ENCODE data around the gene NPM1. TPM values are rescaled to one million over a fixed set of nuclear protein-coding genes. Genes with fewer than 3 reads are reported as not detected.

NPM1 gene
- total and polyA plus RNA-seq, 7 donors = 452 to 2,554 (median 635) TPM

- Histone ChIP-seq H3K4me3 (no peak overlapping the region), H3K9me3 (no peaks in the 10 kb centered on the region), H3K27me3 (ENCODE audit: insufficient read depth in 3 of 3, low read length in 2 of 3) (peaks cover 0 to 5% (median 4%) of the 10 kb centered on the region in 3 donors), H3K36me3 (ENCODE audit: insufficient read depth in 1 of 2, low read depth in 1 of 2) (no peaks in the 10 kb centered on the region), H3K27ac (no peak overlapping the region), H3K4me1 (no peaks in the 10 kb centered on the region)
- ATAC-seq = no peak
- DNase-seq = no peak
- intact Hi-C loops (cut with DNase I) = no loop called here
- WGBS, 3 donors = 73 to 78% (median 75%) methylated on average over 3 of the region's 3 CpGs
- TF ChIP-seq CTCF (IDR thresholded peaks at IDR 0.05) = no peak
These were observed 23.8 kb upstream of the NPM1 start for GRCh38 chr5:171363846-171364245.

- ATAC-seq (no peak), DNase-seq (no peak)
- Histone ChIP-seq H3K27ac (no peak overlapping the region), H3K4me1 (no peaks in the 10 kb centered on the region), H3K9me3 (no peaks in the 10 kb centered on the region), H3K4me3 (no peak overlapping the region), H3K36me3 (ENCODE audit: insufficient read depth in 1 of 2, low read depth in 1 of 2) (no peaks in the 10 kb centered on the region), H3K27me3 (ENCODE audit: insufficient read depth in 3 of 3, low read length in 2 of 3) (peaks cover 0 to 5% (median 4%) of the 10 kb centered on the region in 3 donors)
- no peak for TF ChIP-seq CTCF (IDR thresholded peaks at IDR 0.05)
- intact Hi-C loops (cut with DNase I) = no loop called here
- WGBS, 3 donors = 39 to 41% (median 39%) methylated on average over 7 of the region's 7 CpGs
These were observed 22.3 kb upstream of the NPM1 start for GRCh38 chr5:171365351-171365750.

- no peak overlapping the region for H3K4me3 ChIP-seq
- intact Hi-C loops (cut with DNase I) = no loop called here
- H3K4me1 ChIP-seq = no peaks in the 10 kb centered on the region
- no peaks in the 10 kb centered on the region for H3K9me3 ChIP-seq
- DNase-seq (no peak), ATAC-seq (no peak)
- no peak for TF ChIP-seq CTCF (IDR thresholded peaks at IDR 0.05)
- no peaks in the 10 kb centered on the region for H3K36me3 ChIP-seq (ENCODE audit: insufficient read depth in 1 of 2, low read depth in 1 of 2)
- 62 to 73% (median 71%) methylated on average over 5 of the region's 5 CpGs for WGBS, 3 donors
- H3K27me3 ChIP-seq (ENCODE audit: insufficient read depth in 3 of 3, low read length in 2 of 3) = peaks cover 0 to 5% (median 4%) of the 10 kb centered on the region in 3 donors
- no peak overlapping the region for H3K27ac ChIP-seq
These were observed 21.0 kb upstream of the NPM1 start for GRCh38 chr5:171366645-171367044.

- Histone ChIP-seq H3K27me3 (ENCODE audit: insufficient read depth in 3 of 3, low read length in 2 of 3) (peaks cover 0 to 7% (median 5%) of the 10 kb centered on the region in 3 donors), H3K9me3 (no peaks in the 10 kb centered on the region), H3K27ac (no peak overlapping the region), H3K4me3 (no peak overlapping the region), H3K36me3 (ENCODE audit: insufficient read depth in 1 of 2, low read depth in 1 of 2) (no peaks in the 10 kb centered on the region), H3K4me1 (no peaks in the 10 kb centered on the region)
- ATAC-seq = no peak
- no peak for DNase-seq
- TF ChIP-seq CTCF (IDR thresholded peaks at IDR 0.05) = no peak
- 75 to 81% (median 80%) methylated on average over 16 of the region's 16 CpGs for WGBS, 3 donors
- intact Hi-C loops (cut with DNase I) = no loop called here
These were observed 20.0 kb upstream of the NPM1 start for GRCh38 chr5:171367424-171368370.
